HG03097 (cell line): ENCODE measurements around the gene SLF2.
"Not testable (repeated sequence)": the region's sequence is repeated elsewhere in the genome, so short reads cannot be mapped to it uniquely, and the experiment has no call there.

Experiments used
- ATAC-seq: cut with Tn5 transposase; IDR thresholded peaks from one replicate; pipeline ENCODE4 v1.9.1; 2021; ENCODE audit not compliant: unreplicated experiment, low FRiP score

The SLF2 gene

GRCh38 chr10:100877461-100877850, 35.3 kb upstream of the SLF2 start:
- ATAC-seq = no peak

GRCh38 chr10:100878291-100878910, 34.4 kb upstream of the SLF2 start:
- no peak for ATAC-seq

- no peak for ATAC-seq
Observed at GRCh38 chr10:100879741-100880360, 32.9 kb upstream of the SLF2 start.

- ATAC-seq = no peak
Observed at GRCh38 chr10:100881556-100882213, 31.1 kb upstream of the SLF2 start.

- ATAC-seq = no peak
Observed at GRCh38 chr10:100882252-100882651, 30.5 kb upstream of the SLF2 start.

GRCh38 chr10:100882671-100883311, 30.0 kb upstream of the SLF2 start:
- ATAC-seq = no peak

GRCh38 chr10:100883312-100883821, 29.4 kb upstream of the SLF2 start:
- no peak for ATAC-seq

- not testable (repeated sequence) for ATAC-seq
Observed at GRCh38 chr10:100885611-100886010, 27.2 kb upstream of the SLF2 start.

- ATAC-seq = no peak
Observed at GRCh38 chr10:100886091-100886490, 26.7 kb upstream of the SLF2 start.

GRCh38 chr10:100886521-100886920, 26.2 kb upstream of the SLF2 start:
- ATAC-seq = no peak

- ATAC-seq = no peak
Observed at GRCh38 chr10:100886963-100887362, 25.8 kb upstream of the SLF2 start.

GRCh38 chr10:100887761-100888296, 24.9 kb upstream of the SLF2 start:
- ATAC-seq = no peak

- ATAC-seq = no peak
Observed at GRCh38 chr10:100888957-100889356, 23.8 kb upstream of the SLF2 start.

GRCh38 chr10:100889546-100889945, 23.2 kb upstream of the SLF2 start:
- ATAC-seq = no peak

- no peak for ATAC-seq
Observed at GRCh38 chr10:100890141-100890672, 22.6 kb upstream of the SLF2 start.

GRCh38 chr10:100890673-100891317, 22.0 kb upstream of the SLF2 start:
- no peak for ATAC-seq

- no peak for ATAC-seq
Observed at GRCh38 chr10:100894033-100894432, 18.7 kb upstream of the SLF2 start.

GRCh38 chr10:100894589-100895294, 18.0 kb upstream of the SLF2 start:
- ATAC-seq = no peak

GRCh38 chr10:100895346-100895745, 17.4 kb upstream of the SLF2 start:
- no peak for ATAC-seq

- ATAC-seq = no peak
Observed at GRCh38 chr10:100895896-100896295, 16.9 kb upstream of the SLF2 start.
